ENCODE data around the gene CHMP4A. TPM values are rescaled to one million over a fixed set of nuclear protein-coding genes. Genes with fewer than 3 reads are reported as not detected.

The CHMP4A gene, protein sequence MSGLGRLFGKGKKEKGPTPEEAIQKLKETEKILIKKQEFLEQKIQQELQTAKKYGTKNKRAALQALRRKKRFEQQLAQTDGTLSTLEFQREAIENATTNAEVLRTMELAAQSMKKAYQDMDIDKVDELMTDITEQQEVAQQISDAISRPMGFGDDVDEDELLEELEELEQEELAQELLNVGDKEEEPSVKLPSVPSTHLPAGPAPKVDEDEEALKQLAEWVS
- total RNA-seq, result 44.2 and 49.3 TPM in 2 replicates

DNA sequence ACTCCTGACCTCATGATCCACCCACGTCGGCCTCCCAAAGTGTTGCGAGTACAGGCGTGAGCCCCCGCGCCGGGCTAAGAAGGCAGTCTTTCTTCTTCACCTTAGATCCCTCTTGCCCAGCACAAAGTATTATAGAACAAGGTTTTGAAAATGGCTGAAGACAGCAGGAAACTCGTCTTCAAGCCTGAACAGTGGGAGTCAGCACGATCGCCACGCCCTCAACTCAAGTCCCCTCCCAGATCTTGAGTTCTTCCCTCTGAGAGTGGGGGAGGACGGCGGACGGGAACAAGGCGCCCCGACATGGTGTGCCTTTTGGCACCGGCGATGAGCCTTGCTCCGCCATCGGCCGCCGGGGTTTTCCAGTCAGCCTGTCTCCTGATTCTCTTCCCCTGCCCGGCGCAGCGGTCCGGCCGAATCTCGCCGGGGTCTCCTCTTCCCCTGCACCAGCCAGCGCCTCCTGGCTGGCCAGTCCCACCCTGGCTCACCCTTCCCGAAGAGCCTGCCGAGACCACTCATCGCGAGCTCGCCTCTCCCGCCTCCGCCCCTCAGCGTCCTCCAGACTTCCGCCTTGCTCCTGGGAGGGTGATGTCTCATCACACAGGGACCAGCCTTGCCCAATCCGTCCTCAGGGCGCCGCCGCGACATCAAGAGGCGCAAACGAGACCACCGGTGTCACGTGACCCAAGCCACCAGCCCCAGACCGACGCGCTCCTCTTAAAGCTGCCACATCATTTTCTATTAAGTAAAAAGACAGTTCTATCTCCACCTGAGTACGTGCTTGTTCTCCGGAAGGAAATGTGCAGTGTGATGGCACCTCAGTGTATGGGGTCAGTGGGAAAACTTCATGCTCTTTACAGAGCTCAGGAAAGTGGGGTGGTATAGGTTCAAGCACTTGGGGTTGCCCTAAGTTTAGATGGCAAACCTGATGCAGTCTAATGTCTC is at the start of gene CHMP4A:
Gene CHMP4A (minus strand): TSS at position 565 of the 942 bp plus-strand sequence. CDS start 49 bp downstream, at position 516.

DNA sequence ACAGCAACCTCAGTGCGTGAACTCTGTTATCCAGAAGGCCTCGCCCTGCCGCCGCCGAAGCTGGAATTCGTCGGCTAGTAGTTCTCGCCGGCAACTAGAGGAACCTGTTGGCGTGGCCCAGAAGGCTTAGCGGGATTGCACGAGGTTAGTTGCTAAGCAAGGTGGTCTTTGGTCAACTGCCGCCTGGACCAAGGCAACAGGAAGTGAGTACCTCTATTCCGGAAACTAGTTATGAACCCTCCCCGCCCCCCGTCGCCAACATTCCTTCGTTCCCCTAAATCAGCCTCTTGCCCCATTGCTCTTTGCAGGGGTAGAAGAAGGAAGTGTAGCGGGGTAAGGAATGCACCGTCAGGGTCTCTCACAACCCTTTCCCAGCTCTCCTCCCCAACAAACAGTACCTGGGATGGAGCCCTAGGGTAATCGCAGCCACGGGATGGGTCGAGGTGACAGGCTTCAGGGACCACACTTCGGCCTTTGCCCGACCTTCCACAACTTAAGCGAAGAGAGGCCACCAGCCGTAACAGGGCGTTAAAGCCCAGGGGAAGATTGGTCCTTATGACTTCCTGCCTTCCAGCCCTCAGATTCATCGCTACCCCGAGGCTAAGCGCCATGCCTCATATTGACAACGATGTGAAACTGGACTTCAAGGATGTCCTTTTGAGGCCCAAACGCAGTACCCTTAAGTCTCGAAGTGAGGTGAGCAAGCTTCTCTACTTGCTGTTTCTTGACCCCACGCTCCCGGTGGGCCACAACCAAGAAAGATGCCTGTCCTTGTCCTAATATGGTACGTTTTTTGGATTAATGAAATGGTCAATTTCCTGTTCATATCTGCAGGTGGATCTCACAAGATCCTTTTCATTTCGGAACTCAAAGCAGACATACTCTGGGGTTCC is 19.6 kb upstream of the CHMP4A start, which contains the start of gene GMPR2:
Gene GMPR2 (plus strand): TSS at position 285 of the 893 bp plus-strand sequence. CDS start 325 bp downstream, at position 610.

DNA sequence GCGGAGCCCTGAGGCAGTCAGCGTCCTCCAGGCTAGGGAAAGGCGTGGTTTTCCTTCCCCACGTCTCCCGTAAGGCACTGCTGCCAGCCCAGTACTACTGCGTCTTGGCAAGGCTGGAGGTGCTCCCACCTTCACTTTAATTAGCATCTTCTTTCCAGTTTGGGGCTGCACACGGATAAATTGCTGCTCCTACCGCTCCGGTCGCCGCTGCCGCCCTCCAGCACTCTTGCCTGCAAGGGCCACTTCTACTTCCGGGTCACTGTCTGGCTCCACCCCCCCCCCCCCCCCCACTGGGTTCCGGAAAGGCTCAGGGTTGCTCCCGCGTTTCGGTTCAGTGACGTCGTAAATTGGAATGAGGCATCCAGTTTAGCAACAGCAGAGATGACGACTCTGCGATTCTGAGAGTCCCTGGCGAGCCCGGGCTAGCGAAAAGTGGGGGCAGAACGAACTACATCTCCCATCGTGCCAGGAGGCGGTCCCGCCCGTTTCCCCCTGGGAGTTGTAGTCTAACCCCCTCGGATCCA is 18.9 kb upstream of the CHMP4A start, which contains the start of gene NEDD8:
Gene NEDD8 (minus strand): TSS at position 247 of the 524 bp plus-strand sequence. CDS start 100 bp downstream, at position 147.

DNA sequence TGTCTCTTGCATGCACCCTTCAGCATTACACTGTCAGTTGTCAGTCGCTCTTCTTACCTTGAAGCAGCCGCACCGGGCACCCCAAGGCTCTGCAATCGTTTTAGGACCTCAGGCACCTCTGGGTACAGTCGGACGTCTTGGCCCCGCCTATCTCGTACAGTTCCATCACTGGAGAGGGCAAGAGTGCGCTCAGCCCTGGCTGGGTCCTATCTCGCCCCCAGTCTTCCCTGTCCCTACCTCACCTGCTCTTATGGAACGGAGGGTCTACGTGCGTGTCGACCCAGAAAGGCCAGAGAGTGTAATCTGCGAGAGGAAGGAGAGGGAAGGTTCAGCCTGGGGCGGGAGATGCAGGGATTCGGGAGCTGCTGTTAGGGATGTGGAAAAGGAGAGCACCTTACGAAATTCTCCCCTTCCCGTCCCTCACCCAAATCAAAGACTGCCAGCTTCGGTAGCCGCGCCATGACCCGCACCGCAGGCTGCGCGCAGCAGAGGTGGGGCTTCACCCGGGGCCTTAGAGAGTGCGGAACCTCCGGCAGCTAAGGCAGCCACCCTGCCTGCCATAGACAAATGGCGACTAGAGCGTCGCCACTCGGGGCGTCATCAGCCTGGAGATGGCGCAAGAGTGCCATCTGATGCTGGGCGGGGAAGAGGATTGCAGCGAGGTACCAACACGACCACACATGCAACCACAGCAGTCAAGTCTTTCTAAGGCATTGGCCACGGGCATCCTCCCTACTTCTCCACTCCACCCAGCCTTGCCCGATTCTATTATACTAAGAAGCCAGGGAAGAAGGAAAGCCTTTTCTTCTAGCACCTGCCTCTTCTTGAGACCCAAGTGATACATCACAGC is 2.4 kb upstream of the CHMP4A start, which contains the start of gene MDP1:
Gene MDP1 (minus strand): TSS at position 572 of the 850 bp plus-strand sequence. CDS start 111 bp downstream, at position 461.

DNA sequence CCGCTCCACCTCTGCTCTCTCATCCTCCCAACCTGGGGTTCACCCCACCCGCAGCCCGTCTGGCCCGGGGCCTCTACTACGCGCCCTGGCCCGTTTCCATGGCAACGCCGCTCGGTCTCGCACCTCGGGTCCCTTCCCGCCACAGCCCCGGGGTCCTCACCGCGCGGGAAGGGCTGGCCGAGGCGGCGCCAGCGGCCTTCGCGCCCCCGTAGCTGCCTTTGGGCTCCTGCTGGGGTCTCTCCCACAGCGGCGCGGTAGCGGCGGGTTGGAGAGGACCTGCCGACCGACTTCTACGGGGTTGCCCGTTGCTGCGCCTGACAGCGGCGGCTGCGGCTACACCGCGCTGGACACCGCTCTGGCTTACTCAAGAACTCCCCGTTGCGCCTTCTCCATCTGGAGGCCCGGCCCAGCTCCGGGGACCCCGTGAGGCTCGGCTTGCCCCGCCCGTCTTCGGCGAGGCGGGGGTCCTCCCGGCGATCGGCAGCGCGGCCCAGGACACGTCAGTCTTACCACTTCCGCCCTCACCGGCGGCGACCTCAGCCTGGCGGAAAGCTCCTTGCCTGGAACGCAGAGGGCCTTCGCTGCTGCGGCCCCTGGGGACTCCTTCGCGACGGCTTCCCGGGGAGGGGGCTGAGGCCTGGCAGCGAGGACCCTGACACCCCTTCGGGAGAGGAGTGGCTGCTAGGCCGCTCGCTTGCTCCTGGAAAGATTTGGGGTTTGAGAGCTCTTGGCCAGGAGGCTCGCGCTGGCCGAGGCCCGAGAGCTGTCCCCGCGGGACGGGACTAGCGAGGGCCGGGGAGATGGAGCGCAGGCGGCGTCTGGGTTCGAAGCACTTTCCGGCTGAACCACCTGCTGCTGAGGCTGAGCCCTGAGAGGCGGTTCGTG is 17.9 kb downstream of the CHMP4A start, which contains the start of gene TM9SF1:
Gene TM9SF1 (minus strand): TSS at position 256 of the 885 bp plus-strand sequence. CDS start 422 bp downstream, outside the sequence.

DNA sequence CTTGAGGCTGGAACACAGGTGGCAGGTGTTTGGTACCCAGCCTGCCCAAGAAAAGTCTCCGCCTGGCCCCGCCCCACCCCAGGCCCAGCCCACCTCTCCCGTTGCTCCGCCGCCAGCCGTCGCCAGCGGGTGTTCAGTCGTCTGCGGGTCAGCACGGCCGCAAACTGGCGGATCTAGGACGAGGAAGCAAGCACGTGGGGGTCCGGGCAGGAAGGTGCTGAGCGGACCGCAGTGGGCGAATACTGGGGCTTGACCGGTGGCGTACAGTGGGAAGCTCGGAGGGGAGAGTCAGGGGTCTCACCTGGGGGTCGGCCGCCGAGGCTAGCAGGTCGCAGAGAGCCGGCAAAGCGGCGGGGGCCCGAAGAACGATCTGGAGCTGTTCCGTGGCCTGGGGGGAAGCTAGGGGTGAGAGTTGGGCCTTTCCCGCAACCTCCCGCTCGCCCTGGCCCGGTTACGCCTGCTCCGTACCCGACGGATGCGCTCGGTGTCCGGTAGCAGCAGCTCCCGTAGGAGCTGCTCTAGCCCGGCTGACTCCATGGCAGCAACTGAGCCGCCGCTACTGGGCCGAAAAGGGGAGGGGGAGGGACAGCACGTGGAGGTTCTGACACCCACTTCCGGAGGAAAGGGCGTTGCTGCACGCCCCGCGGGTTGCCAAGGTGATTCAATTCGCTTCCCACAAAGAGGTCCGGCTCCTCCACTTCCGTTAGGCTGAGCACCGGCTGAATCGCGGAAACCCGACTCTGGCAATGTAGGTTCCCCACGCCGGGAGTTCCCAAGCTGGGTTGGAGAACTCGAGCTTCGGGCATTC is 24.8 kb downstream of the CHMP4A start, which contains the start of gene IPO4:
Gene IPO4 (minus strand): TSS at position 566 of the 808 bp plus-strand sequence. CDS start 29 bp downstream, at position 537.

DNA sequence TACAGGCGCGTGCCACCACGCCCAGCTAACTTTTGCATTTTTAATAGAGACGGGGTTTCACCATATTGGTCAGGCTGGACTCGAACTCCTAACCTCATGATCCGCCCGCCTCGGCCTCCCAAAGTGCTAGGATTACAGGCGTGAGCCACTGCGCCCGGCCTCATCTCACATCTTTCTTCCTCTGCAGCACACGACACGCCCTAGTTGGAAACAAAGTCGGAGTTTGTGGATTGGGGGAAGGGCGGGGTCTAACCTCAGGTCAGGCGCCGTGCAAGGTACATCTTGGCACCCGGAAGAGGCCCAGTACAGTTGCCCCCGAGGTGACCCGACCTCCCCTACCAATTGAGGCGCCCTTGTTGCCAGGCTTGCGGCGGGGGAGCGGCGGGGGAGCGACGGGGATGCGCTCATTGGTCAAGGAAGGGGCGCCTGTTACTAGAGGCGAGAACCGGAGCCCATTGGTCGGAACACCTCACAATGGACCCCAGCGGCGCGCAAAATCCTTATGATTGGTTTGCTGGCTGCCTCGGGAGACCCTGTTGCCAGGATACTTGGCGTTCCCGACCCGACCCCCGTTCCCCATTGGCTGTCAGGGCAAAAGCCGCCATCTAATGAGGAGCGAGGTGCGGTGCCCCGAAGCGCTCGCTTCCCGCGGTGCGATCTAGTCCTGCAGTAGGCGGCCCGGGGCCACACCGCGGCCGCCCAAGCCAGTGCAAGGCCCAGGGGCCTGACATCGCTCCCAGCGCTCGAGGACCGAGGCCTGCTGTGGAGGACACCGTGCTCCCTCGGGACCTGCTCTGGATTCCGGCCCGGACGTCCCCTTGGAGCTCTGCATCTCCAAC is 41.6 kb downstream of the CHMP4A start, which contains the start of gene REC8:
Gene REC8 (plus strand): TSS at position 659 of the 839 bp plus-strand sequence. CDS start 473 bp downstream, outside the sequence.

DNA sequence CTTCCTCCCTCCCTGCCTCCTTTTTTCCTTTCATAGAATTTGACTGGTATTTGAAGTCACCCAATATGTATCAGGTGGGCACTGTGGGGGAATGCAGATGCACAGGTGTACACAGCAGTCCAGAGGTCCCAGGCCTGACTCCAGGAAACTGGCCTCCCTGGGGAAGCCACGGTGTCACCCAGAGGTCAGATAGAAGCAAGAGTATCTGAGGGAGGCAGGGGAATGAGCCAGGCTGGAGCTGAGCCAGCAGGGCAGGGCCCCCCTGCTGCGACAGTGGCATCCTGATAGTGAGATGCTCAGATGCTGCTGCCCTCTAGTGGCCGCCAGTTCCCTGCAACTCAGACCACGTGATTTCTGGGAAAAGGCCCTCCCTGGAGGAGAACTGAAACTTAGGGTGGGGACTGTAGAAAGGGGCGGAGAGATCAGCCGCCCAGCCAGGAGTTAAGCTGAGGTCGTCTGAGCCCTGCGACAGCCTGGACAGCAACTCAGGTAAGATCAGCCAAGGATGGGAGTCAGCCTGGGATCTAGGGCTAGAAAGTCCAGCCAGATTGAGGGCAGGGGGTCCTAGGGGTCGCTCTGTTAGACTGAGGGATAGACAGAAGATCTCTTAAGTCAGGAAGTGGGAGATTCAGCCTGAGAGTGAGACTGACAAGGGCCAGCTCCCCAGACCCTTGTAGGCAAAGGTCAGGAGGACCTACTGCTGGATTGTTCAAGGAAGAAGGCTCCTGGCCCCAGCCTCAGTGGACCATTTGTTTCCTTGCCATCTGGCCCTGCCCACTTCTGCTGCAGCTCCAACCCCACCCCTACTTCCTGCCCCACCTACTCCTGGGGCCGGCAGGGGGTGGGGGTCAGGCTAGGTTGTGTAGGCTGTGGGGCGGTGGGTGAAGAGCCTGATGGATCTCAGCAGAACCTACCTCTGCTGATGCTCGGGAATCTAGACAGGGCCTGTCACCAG is 52.2 kb downstream of the CHMP4A start, which contains the start of gene IRF9:
Gene IRF9 (plus strand): TSS at position 416 of the 955 bp plus-strand sequence. CDS start 880 bp downstream, outside the sequence.

Other genes with a start within 250 kb of the CHMP4A start
- 16.9 and 24.7 TPM in 2 replicates for gene DHRS4L2, start 224.6 kb downstream of the CHMP4A start, total RNA-seq
- gene CARMIL3, start 161.5 kb downstream of the CHMP4A start, total RNA-seq, result 0.05 TPM in 1 of 2 replicates, not detected in the other
- gene CPNE6, start 141.9 kb downstream of the CHMP4A start, total RNA-seq, result not detected in 2 replicates
- gene PCK2, start 119.2 kb downstream of the CHMP4A start, total RNA-seq, result 7.9 and 24.3 TPM in 2 replicates
- 43.6 and 46.1 TPM in 2 replicates for gene DCAF11, start 98.7 kb downstream of the CHMP4A start, total RNA-seq
- gene NRL, start 98.5 kb downstream of the CHMP4A start, total RNA-seq, result 0.74 and 1.3 TPM in 2 replicates
- 0.10 TPM in 1 of 2 replicates, not detected in the other for gene FITM1, start 82.8 kb downstream of the CHMP4A start, total RNA-seq
- gene PSME1, start 77.3 kb downstream of the CHMP4A start, total RNA-seq, result 311 and 318 TPM in 2 replicates
- gene EMC9, start 71.9 kb downstream of the CHMP4A start, total RNA-seq, result 15.7 and 22.2 TPM in 2 replicates
- 179 and 201 TPM in 2 replicates for gene PSME2, start 66.9 kb downstream of the CHMP4A start, total RNA-seq
- 41.4 and 59.8 TPM in 2 replicates for gene RNF31, start 66.0 kb downstream of the CHMP4A start, total RNA-seq
- gene IRF9, start 52.2 kb downstream of the CHMP4A start, total RNA-seq, result 55.8 and 57.5 TPM in 2 replicates
- 14.8 and 16.6 TPM in 2 replicates for gene REC8, start 41.4 kb downstream of the CHMP4A start, total RNA-seq
- 61.1 and 67.6 TPM in 2 replicates for gene IPO4, start 24.7 kb downstream of the CHMP4A start, total RNA-seq
- gene TM9SF1, start 18.0 kb downstream of the CHMP4A start, total RNA-seq, result 52.3 and 57.7 TPM in 2 replicates
- not detected in 2 replicates for gene TSSK4, start 7.8 kb downstream of the CHMP4A start, total RNA-seq
- gene MDP1, start 2.6 kb upstream of the CHMP4A start, total RNA-seq, result 15.8 and 15.9 TPM in 2 replicates
- gene NEDD8, start 18.9 kb upstream of the CHMP4A start, total RNA-seq, result 259 and 294 TPM in 2 replicates
- 66.4 and 67.7 TPM in 2 replicates for gene GMPR2, start 19.4 kb upstream of the CHMP4A start, total RNA-seq
- gene TINF2, start 29.1 kb upstream of the CHMP4A start, total RNA-seq, result 72.0 and 90.4 TPM in 2 replicates
- 0.27 and 2.1 TPM in 2 replicates for gene TGM1, start 49.7 kb upstream of the CHMP4A start, total RNA-seq
- 33.1 and 48.0 TPM in 2 replicates for gene RABGGTA, start 58.1 kb upstream of the CHMP4A start, total RNA-seq
- gene DHRS1, start 86.3 kb upstream of the CHMP4A start, total RNA-seq, result 25.0 and 29.0 TPM in 2 replicates
- gene NOP9, start 86.4 kb upstream of the CHMP4A start, total RNA-seq, result 25.0 and 27.2 TPM in 2 replicates
- 14.5 and 19.0 TPM in 2 replicates for gene CIDEB, start 94.5 kb upstream of the CHMP4A start, total RNA-seq
- 3.9 and 5.0 TPM in 2 replicates for gene LTB4R2, start 96.7 kb upstream of the CHMP4A start, total RNA-seq
- gene LTB4R, start 98.0 kb upstream of the CHMP4A start, total RNA-seq, result 12.9 and 16.3 TPM in 2 replicates
- 21.3 and 26.8 TPM in 2 replicates for gene ADCY4, start 121.6 kb upstream of the CHMP4A start, total RNA-seq
- gene RIPK3, start 126.5 kb upstream of the CHMP4A start, total RNA-seq, result 2.3 and 4.4 TPM in 2 replicates
- gene NFATC4, start 154.7 kb upstream of the CHMP4A start, total RNA-seq, result 4.1 and 9.0 TPM in 2 replicates
- 4.8 and 5.5 TPM in 2 replicates for gene NYNRIN, start 185.5 kb upstream of the CHMP4A start, total RNA-seq
- gene CBLN3, start 216.2 kb upstream of the CHMP4A start, total RNA-seq, result 0.20 and 2.2 TPM in 2 replicates
- gene KHNYN, start 216.5 kb upstream of the CHMP4A start, total RNA-seq, result 27.6 and 31.2 TPM in 2 replicates
- gene SDR39U1, start 229.3 kb upstream of the CHMP4A start, total RNA-seq, result 18.0 and 18.9 TPM in 2 replicates